Endodermal cell (in vitro differentiated cells): ENCODE results near the gene LRRC3B. TPM values are rescaled to one million over a fixed set of nuclear protein-coding genes. Genes with fewer than 3 reads are reported as not detected.

Experiments
- DNase-seq: peaks from one replicate; pipeline ENCODE4 v3.0.0-alpha.2; 2017
- H3K27ac ChIP-seq: 2 replicates; pipeline ENCODE4 v1.5.1; 2013; ENCODE audit warnings: mild to moderate bottlenecking, low read depth, low read length, moderate library complexity
- H3K27me3 ChIP-seq: 2 replicates; pipeline ENCODE4 v1.6.1; 2013; ENCODE audit warnings: mild to moderate bottlenecking, low read length, moderate library complexity; ENCODE audit not compliant: insufficient read depth, control insufficient read depth, poor library complexity, severe bottlenecking
- H3K36me3 ChIP-seq: 2 replicates; pipeline ENCODE4 v1.7.0; 2013; ENCODE audit warnings: mild to moderate bottlenecking, low read length, moderate library complexity; ENCODE audit not compliant: control insufficient read depth, insufficient read depth
- H3K4me1 ChIP-seq: one replicate; pipeline ENCODE4 v1.7.0; 2013; ENCODE audit warnings: low read length; ENCODE audit not compliant: control insufficient read depth, insufficient read depth
- H3K4me3 ChIP-seq: 2 replicates; pipeline ENCODE4 v1.5.1; 2013; ENCODE audit warnings: mild to moderate bottlenecking, low read length, moderate library complexity
- H3K9ac ChIP-seq: 2 replicates; pipeline ENCODE4 v1.6.1; 2013; ENCODE audit warnings: mild to moderate bottlenecking, low read length, moderate library complexity; ENCODE audit not compliant: poor library complexity, severe bottlenecking; ENCODE audit errors: extremely low read depth
- H3K9me3 ChIP-seq: 2 replicates; pipeline ENCODE4 v1.6.1; 2013; ENCODE audit warnings: mild to moderate bottlenecking, low read length, moderate library complexity; ENCODE audit not compliant: control insufficient read depth
- H3K27ac Mint-ChIP-seq: 2 replicates; pipeline ENCODE4 v1.8.0; 2020; ENCODE audit warnings: mixed read lengths
- H3K27me3 Mint-ChIP-seq: 2 replicates; pipeline ENCODE4 v1.8.0; 2021; ENCODE audit warnings: mild to moderate bottlenecking, mixed read lengths; ENCODE audit not compliant: insufficient read depth
- H3K36me3 Mint-ChIP-seq: 2 replicates; pipeline ENCODE4 v1.8.0; 2020; ENCODE audit warnings: low read depth, mixed read lengths
- H3K4me1 Mint-ChIP-seq: 2 replicates; pipeline ENCODE4 v1.8.0; 2020; ENCODE audit warnings: mixed read lengths
- H3K4me3 Mint-ChIP-seq: 2 replicates; pipeline ENCODE4 v1.8.0; 2020; ENCODE audit warnings: mild to moderate bottlenecking, moderate library complexity, mixed read lengths
- H3K9me3 Mint-ChIP-seq: 2 replicates; pipeline ENCODE4 v1.8.0; 2020; ENCODE audit warnings: mild to moderate bottlenecking, mixed read lengths
- CTCF ChIP-seq: fragments of 200-600 bp; sonication (generic); conservative IDR thresholded peaks from 2 replicates; pipeline ENCODE4 v1.5.0; 2021; ENCODE audit warnings: antibody characterized with exemption, mild to moderate bottlenecking
- WGBS, 2 experiments: methylation state at CpG; one replicate each; pipeline versions ENCODE4 v1.1.5 to v1.1.7; 2013; ENCODE audit warnings: missing lambda C conversion rate in 2 of 2, mixed read lengths in 1 of 2; ENCODE audit not compliant: insufficient coverage in 1 of 2, insufficient read length in 1 of 2; 5-methylcytosine and 5-hydroxymethylcytosine counted together
- total RNA-seq, 2 donors: library from RNA; stranded (reverse); fragmentation: NEBNext Ultra II Directional in 1 of 2; extraction: Animal tissue kit (Norgen Biotek cat#: 25700) in 1 of 2; gene quantifications; 2 replicates in 1 of 2; 3 replicates in 1 of 2; pipeline ENCODE4 v1.2.1, GENCODE V29; 2021

LRRC3B gene
- total RNA-seq, 2 donors from 2014 or later, result 0.26 TPM; not detected in 1

GRCh38 chr3:26682406-26682805, 59.8 kb downstream of the LRRC3B start:
- Mint-ChIP-seq H3K36me3 (no peaks in the 10 kb centered on the region), H3K27ac (no peak overlapping the region), H3K9me3 (no peaks in the 10 kb centered on the region), H3K27me3 (no peaks in the 10 kb centered on the region), H3K4me1 (no peaks in the 10 kb centered on the region), H3K4me3 (no peak overlapping the region)
- Histone ChIP-seq H3K36me3 (no peaks in the 10 kb centered on the region), H3K27me3 (no peaks in the 10 kb centered on the region), H3K4me3 (no peak overlapping the region), H3K4me1 (no peaks in the 10 kb centered on the region), H3K9me3 (no peaks in the 10 kb centered on the region), H3K27ac (peak overlapping the region; percentile 57), H3K9ac (no peak overlapping the region)
- WGBS, 2 experiments, result 97 to 100% methylated on average over 1 of the region's 1 CpG
- no peak for DNase-seq
- TF ChIP-seq CTCF, result no peak

GRCh38 chr3:26683902-26684301, 61.3 kb downstream of the LRRC3B start:
- Mint-ChIP-seq H3K9me3 (no peaks in the 10 kb centered on the region), H3K4me3 (no peak overlapping the region), H3K27me3 (no peaks in the 10 kb centered on the region), H3K27ac (no peak overlapping the region), H3K36me3 (no peaks in the 10 kb centered on the region), H3K4me1 (no peaks in the 10 kb centered on the region)
- H3K9me3 ChIP-seq, result no peaks in the 10 kb centered on the region
- H3K27me3 ChIP-seq, result no peaks in the 10 kb centered on the region
- 90 to 91% methylated on average over 2 to 3 of the region's 3 CpGs for WGBS, 2 experiments
- no peak overlapping the region for H3K9ac ChIP-seq
- DNase-seq, result no peak
- no peaks in the 10 kb centered on the region for H3K36me3 ChIP-seq
- H3K4me3 ChIP-seq, result no peak overlapping the region
- no peak for TF ChIP-seq CTCF
- no peak overlapping the region for H3K27ac ChIP-seq
- no peaks in the 10 kb centered on the region for H3K4me1 ChIP-seq

- Histone ChIP-seq H3K36me3 (no peaks in the 10 kb centered on the region), H3K4me1 (no peaks in the 10 kb centered on the region), H3K9ac (no peak overlapping the region), H3K9me3 (no peaks in the 10 kb centered on the region), H3K27ac (no peak overlapping the region), H3K4me3 (no peak overlapping the region), H3K27me3 (no peaks in the 10 kb centered on the region)
- no peak for TF ChIP-seq CTCF
- 87 to 100% methylated on average over 1 to 4 of the region's 4 CpGs for WGBS, 2 experiments
- Mint-ChIP-seq H3K4me1 (no peaks in the 10 kb centered on the region), H3K36me3 (no peaks in the 10 kb centered on the region), H3K4me3 (no peak overlapping the region), H3K9me3 (no peaks in the 10 kb centered on the region), H3K27ac (no peak overlapping the region), H3K27me3 (no peaks in the 10 kb centered on the region)
- no peak for DNase-seq
Measured at GRCh38 chr3:26687466-26687865, 64.9 kb downstream of the LRRC3B start.
